H1 (cell line): ENCODE results near the gene MAP1B. TPM values are rescaled to one million over a fixed set of nuclear protein-coding genes. Genes with fewer than 3 reads are reported as not detected.

ENCODE experiments used
- BACH1 ChIP-seq: IDR thresholded peaks from 2 replicates; pipeline ENCODE4 v1.6.1; 2012; ENCODE audit warnings: low read length, improper control_type of control experiment
- MAX ChIP-seq: IDR thresholded peaks from 2 replicates; pipeline ENCODE4 v1.6.1; 2012; ENCODE audit warnings: inconsistent platforms
- SP2 ChIP-seq: IDR thresholded peaks from 2 replicates; pipeline ENCODE4 v1.6.1; 2012; ENCODE audit warnings: mild to moderate bottlenecking, low read length, inconsistent platforms
- polyA plus RNA-seq, 7 experiments: library from polyadenylated mRNA; depleted of rRNA in 3 of 7; stranded (reverse) in 5 of 7; unstranded in 2 of 7; fragments of >200 nt in 5 of 7; fragments of 200-250 nt in 2 of 7; gene quantifications; 1 replicate in 5 of 7; 2 replicates in 1 of 7; 4 replicates in 1 of 7; pipeline versions ENCODE4 v1.2.1 to v1.2.3, GENCODE V29; 2011 to 2013; ENCODE audit warnings: missing spikeins in 2 of 7, mixed read lengths in 2 of 7
- total RNA-seq: library from RNA; stranded (reverse); fragmentation: NEBNext Ultra II Directional; extraction: Animal tissue kit (Norgen Biotek cat#: 25700); gene quantifications from 2 replicates; pipeline ENCODE4 v1.2.1, GENCODE V29; 2021

The MAP1B gene
- total and polyA plus RNA-seq, 2 of the 8 experiments (the other 6 are each of a cell fraction or from before 2014, with no cell fraction given): 24.5 to 120 TPM

GRCh38 chr5:72115296-72115695 lies 8.0 kb downstream of the MAP1B start (continued):
- no peak for TF ChIP-seq SP2
- TF ChIP-seq MAX: no peak
- TF ChIP-seq BACH1: no peak
